ENCODE measurements around the gene MPG. TPM values are rescaled to one million over a fixed set of nuclear protein-coding genes. Genes with fewer than 3 reads are reported as not detected.
A peak's percentile ranks its signal among the peaks of the same experiment; 100 is the strongest.
"Not testable (repeated sequence)": the region's sequence is repeated elsewhere in the genome, so short reads cannot be mapped to it uniquely, and the experiment has no call there.

The MPG gene
- total and polyA plus RNA-seq, 4 donors = 25.4 to 84.1 (median 37.5) TPM

DNA sequence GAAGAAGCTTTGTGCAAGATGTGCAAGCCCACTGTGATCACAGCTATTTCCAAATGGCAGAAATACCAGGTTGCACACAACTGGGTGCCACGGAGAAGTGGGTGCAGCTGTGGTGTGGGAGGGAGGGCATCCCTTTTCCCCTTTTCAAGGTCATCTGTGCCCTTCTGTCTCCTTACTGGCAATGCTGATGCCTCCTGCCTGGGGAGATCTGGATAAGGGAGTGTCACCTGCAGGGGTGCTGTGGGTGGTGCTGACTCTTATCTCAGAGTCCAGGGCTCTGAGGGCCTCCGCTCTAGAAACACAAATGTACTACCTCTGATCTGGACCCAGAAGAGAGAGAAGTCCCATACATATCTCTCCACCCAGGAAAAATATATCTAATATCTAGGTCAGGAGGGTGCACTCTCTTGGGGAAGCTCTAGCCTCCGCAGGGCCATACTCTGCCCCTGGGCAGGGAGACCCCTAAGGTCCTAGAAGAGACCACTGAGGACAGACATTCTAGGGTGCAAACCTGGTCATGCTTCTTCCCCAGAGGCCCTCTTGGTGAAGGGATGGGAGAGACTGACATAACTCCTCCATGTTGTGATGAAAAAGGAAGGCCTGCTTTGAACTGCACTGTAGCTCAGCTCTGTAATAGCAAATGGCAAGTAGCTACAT, 41.9 kb downstream of the MPG start:
- 91% methylated on average over 3 of the region's 3 CpGs for WGBS
- Histone ChIP-seq H3K9me3 (ENCODE audit: control insufficient read depth in 4 of 4, low read length in 3 of 4) (no peaks in the 10 kb centered on the region), H3K27me3 (ENCODE audit: control insufficient read depth in 4 of 4, insufficient read depth in 4 of 4, low read length in 3 of 4) (no peaks in the 10 kb centered on the region), H3K9ac (ENCODE audit: low read depth in 1 of 2, low read length in 2 of 2) (no peak overlapping the region), H3K27ac (ENCODE audit: low read depth in 1 of 2, low read length in 2 of 2) (no peak overlapping the region), H3K4me3 (ENCODE audit: low read depth in 1 of 3, low read length in 3 of 3) (no peak overlapping the region), H3K36me3 (ENCODE audit: control insufficient read depth in 4 of 4, insufficient read depth in 3 of 4, low read depth in 1 of 4, low read length in 3 of 4) (peaks cover 1 to 3% (median 3%) of the 10 kb centered on the region in 4 donors), H3K4me1 (ENCODE audit: control insufficient read depth in 4 of 4, insufficient read depth in 4 of 4, low read length in 3 of 4) (no peaks in the 10 kb centered on the region)
- TF ChIP-seq EGR1 (IDR thresholded peaks at IDR 0.05; ENCODE audit: low read depth in 2 of 2) (no peak), FOXA2 (IDR thresholded peaks at IDR 0.05) (no peak), GABPA (IDR thresholded peaks at IDR 0.05 in 1 of 2, conservative IDR thresholded peaks at IDR 0.05 in 1 of 2) (no peak)
- DNase-seq (ENCODE audit: low spot score) = peak; percentile 73

DNA sequence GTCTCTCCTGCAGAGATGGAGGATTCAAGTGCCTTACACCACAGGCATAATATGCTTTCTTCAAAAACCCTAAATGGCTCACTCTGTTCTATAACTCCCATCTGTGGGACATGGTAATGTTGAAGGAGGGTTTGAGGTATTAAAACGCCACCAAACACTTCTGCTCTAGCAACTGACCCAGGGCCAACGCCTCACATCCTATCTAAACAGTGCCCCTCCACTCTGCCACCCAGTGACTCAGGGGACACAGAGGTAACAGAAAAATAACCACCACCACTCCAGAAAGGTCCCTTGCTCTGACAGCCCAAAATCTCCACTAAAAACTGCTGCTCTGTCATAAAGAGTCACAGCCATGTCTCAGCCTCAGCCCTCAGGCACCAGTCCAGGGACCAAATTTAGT, 42.7 kb downstream of the MPG start:
- Histone ChIP-seq H3K27ac (ENCODE audit: low read depth in 1 of 2, low read length in 2 of 2) (no peak overlapping the region), H3K36me3 (ENCODE audit: control insufficient read depth in 4 of 4, insufficient read depth in 3 of 4, low read depth in 1 of 4, low read length in 3 of 4) (peaks cover 1 to 3% (median 3%) of the 10 kb centered on the region in 4 donors), H3K4me3 (ENCODE audit: low read depth in 1 of 3, low read length in 3 of 3) (no peak overlapping the region), H3K27me3 (ENCODE audit: control insufficient read depth in 4 of 4, insufficient read depth in 4 of 4, low read length in 3 of 4) (no peaks in the 10 kb centered on the region), H3K9ac (ENCODE audit: low read depth in 1 of 2, low read length in 2 of 2) (no peak overlapping the region), H3K4me1 (ENCODE audit: control insufficient read depth in 4 of 4, insufficient read depth in 4 of 4, low read length in 3 of 4) (no peaks in the 10 kb centered on the region), H3K9me3 (ENCODE audit: control insufficient read depth in 4 of 4, low read length in 3 of 4) (no peaks in the 10 kb centered on the region)
- no peak for DNase-seq (ENCODE audit: low spot score)
- TF ChIP-seq, protein P1, sequence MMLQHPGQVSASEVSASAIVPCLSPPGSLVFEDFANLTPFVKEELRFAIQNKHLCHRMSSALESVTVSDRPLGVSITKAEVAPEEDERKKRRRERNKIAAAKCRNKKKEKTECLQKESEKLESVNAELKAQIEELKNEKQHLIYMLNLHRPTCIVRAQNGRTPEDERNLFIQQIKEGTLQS (IDR thresholded peaks at IDR 0.05) = no peak
- TF ChIP-seq FOXA2 (IDR thresholded peaks at IDR 0.05) (no peak), TAF1 (conservative IDR thresholded peaks at IDR 0.05) (no peak), YY1 (IDR thresholded peaks at IDR 0.05) (no peak), FOXA1 (IDR thresholded peaks at IDR 0.05) (no peak), EGR1 (IDR thresholded peaks at IDR 0.05; ENCODE audit: low read depth in 2 of 2) (no peak)
- WGBS = 99% methylated on average over 2 of the region's 2 CpGs

DNA sequence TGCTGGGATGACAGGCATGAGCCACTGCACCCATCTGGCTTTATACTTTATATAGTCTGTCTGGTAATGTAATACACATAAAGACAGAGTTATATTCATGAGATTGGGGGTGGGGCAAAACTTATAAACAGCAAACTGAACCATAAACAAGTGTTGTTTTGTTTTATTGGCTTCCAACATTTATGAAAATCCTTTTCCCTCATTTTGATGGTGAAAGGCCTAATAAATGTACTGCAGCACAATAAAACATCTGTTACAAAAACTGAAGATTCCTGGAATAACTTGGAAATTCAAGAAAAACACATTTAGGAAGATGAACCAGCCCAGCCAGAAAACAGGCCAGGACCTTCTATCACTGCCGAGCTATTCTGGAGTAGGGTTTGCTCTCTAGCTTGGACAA, 44.3 kb downstream of the MPG start:
- WGBS = 100% methylated on average over 1 of the region's 1 CpG
- Histone ChIP-seq H3K4me1 (ENCODE audit: control insufficient read depth in 4 of 4, insufficient read depth in 4 of 4, low read length in 3 of 4) (no peaks in the 10 kb centered on the region), H3K4me3 (ENCODE audit: low read depth in 1 of 3, low read length in 3 of 3) (no peak overlapping the region), H3K36me3 (ENCODE audit: control insufficient read depth in 4 of 4, insufficient read depth in 3 of 4, low read depth in 1 of 4, low read length in 3 of 4) (peaks cover 1 to 3% (median 3%) of the 10 kb centered on the region in 4 donors), H3K9me3 (ENCODE audit: control insufficient read depth in 4 of 4, low read length in 3 of 4) (no peaks in the 10 kb centered on the region), H3K9ac (ENCODE audit: low read depth in 1 of 2, low read length in 2 of 2) (no peak overlapping the region), H3K27me3 (ENCODE audit: control insufficient read depth in 4 of 4, insufficient read depth in 4 of 4, low read length in 3 of 4) (no peaks in the 10 kb centered on the region), H3K27ac (ENCODE audit: low read depth in 1 of 2, low read length in 2 of 2) (no peak overlapping the region)
- TF ChIP-seq JUND (IDR thresholded peaks at IDR 0.05) (no peak), FOXA1 (IDR thresholded peaks at IDR 0.05) (no peak), SP1 (IDR thresholded peaks at IDR 0.05) (no peak), HNF4G (IDR thresholded peaks at IDR 0.05) (no peak), YY1 (IDR thresholded peaks at IDR 0.05) (no peak)
- TF ChIP-seq, protein P1 (IDR thresholded peaks at IDR 0.05) = no peak
- TF ChIP-seq, protein P2, sequence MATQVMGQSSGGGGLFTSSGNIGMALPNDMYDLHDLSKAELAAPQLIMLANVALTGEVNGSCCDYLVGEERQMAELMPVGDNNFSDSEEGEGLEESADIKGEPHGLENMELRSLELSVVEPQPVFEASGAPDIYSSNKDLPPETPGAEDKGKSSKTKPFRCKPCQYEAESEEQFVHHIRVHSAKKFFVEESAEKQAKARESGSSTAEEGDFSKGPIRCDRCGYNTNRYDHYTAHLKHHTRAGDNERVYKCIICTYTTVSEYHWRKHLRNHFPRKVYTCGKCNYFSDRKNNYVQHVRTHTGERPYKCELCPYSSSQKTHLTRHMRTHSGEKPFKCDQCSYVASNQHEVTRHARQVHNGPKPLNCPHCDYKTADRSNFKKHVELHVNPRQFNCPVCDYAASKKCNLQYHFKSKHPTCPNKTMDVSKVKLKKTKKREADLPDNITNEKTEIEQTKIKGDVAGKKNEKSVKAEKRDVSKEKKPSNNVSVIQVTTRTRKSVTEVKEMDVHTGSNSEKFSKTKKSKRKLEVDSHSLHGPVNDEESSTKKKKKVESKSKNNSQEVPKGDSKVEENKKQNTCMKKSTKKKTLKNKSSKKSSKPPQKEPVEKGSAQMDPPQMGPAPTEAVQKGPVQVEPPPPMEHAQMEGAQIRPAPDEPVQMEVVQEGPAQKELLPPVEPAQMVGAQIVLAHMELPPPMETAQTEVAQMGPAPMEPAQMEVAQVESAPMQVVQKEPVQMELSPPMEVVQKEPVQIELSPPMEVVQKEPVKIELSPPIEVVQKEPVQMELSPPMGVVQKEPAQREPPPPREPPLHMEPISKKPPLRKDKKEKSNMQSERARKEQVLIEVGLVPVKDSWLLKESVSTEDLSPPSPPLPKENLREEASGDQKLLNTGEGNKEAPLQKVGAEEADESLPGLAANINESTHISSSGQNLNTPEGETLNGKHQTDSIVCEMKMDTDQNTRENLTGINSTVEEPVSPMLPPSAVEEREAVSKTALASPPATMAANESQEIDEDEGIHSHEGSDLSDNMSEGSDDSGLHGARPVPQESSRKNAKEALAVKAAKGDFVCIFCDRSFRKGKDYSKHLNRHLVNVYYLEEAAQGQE (IDR thresholded peaks at IDR 0.05) = no peak
- no peak for DNase-seq (ENCODE audit: low spot score)

DNA sequence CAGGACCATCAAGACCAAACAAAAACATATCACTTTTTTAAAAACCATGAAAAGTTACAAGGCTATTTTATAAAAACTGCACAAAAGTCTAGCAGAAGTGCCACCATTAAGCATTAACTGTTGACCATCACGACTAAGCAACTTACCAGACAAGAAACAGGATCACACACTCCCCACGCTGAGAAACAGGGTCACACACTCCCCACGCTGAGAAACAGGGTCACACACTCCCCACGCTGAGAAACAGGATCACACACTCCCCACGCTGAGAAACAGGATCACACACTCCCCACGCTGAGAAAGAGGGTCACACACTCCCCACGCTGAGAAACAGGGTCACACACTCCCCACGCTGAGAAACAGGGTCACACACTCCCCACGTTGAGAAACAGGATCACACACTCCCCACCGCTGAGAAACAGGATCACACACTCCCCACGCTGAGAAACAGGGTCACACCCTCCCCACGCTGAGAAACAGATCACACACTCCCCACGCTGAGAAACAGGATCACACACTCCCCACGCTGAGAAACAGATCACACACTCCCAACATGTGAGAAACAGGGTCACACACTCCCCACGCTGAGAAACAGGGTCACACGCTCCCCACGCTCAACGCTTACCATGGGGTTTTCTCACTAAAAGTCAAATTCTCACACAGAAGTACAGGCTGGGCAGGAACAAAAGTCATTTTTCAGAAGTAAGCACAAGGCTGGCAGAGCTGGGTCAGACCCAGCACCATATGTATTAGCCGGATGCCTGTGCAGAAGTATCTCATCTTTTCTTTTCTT, 45.7 kb downstream of the MPG start:
- not testable (repeated sequence) for H3K27ac ChIP-seq (ENCODE audit: low read depth in 1 of 2, low read length in 2 of 2); H3K4me1 ChIP-seq (ENCODE audit: control insufficient read depth in 4 of 4, insufficient read depth in 4 of 4, low read length in 3 of 4); H3K4me3 ChIP-seq (ENCODE audit: low read depth in 1 of 3, low read length in 3 of 3); H3K9me3 ChIP-seq (ENCODE audit: control insufficient read depth in 4 of 4, low read length in 3 of 4); H3K36me3 ChIP-seq (ENCODE audit: control insufficient read depth in 4 of 4, insufficient read depth in 3 of 4, low read depth in 1 of 4, low read length in 3 of 4); H3K9ac ChIP-seq (ENCODE audit: low read depth in 1 of 2, low read length in 2 of 2); H3K27me3 ChIP-seq (ENCODE audit: control insufficient read depth in 4 of 4, insufficient read depth in 4 of 4, low read length in 3 of 4); DNase-seq (ENCODE audit: low spot score)
- 88% methylated on average over 19 of the region's 19 CpGs for WGBS

Data from liver (tissue), 9 donors.